ENCODE measurements around the gene SUSD3. TPM values are rescaled to one million over a fixed set of nuclear protein-coding genes. Genes with fewer than 3 reads are reported as not detected.

Gene SUSD3
- total and polyA plus RNA-seq, 2 of the 8 experiments (the other 6 are each of a cell fraction or from before 2014, with no cell fraction given): 5.5 to 35.4 TPM

DNA sequence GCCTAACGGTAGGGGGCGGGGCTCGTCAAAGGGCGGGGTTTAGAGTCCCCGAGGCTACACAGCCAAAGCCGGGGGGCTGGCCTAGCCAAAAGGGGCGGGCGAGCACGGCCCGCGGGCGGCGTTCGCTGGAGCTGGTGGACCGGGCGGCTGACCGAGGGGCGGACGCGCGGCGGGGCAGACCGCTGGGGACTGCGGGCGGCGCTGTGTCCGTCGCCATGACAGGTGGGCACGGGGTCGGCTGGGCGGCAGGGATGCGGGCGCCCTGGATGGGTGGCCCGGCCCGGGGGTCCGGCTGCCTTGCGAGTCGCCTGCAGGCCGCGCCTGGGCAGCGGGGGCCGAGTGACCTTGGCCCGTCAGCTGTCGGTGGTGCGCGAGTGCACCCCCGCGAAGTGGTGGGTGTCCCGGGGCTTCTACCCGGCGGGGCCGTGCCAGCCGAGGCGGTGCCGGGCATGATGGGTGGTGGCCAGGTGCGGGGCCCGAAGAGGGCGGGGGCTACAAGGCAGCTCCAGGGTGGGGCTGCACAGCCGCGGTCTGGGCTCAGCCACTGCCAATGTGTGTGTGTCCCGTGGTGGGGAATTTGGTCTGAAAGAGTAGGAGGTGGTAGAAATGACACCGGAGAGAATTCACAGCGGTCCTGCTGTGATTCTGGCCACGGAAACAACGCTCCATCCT lies 37.8 kb downstream of the SUSD3 start, which contains the start of gene CARD19:
TSS of gene CARD19 (plus strand) at position 87 of the 672 bp plus-strand sequence. CDS start at position 216, 129 bp downstream.
- no peak within 1 kb of the TSS for H3K56ac ChIP-seq (replicated peaks; ENCODE audit: insufficient read length, low read depth, low read length)
- no peaks in the 10 kb centered on the region for H3K36me3 ChIP-seq (ENCODE audit: control insufficient read depth in 2 of 4, insufficient read depth in 4 of 4, low read length in 3 of 4)
- no peaks in the 10 kb centered on the region; a peak in 1 of 7 replicates for H3K27me3 ChIP-seq (replicated peaks in 1 of 4; ENCODE audit: control insufficient read depth in 3 of 4, extremely low read depth in 1 of 4, insufficient read depth in 3 of 4, low read length in 3 of 4)
- peak within 1 kb of the TSS in 3 of 4 experiments; percentile 20 to 69 (median 39); a peak in 4 of 7 replicates for H3K9ac ChIP-seq (replicated peaks in 1 of 4; ENCODE audit: extremely low read depth in 1 of 4, low read depth in 3 of 4, low read length in 3 of 4)
- H2AK5ac ChIP-seq (ENCODE audit: low read depth, low read length): 0 out of 2 replicates have a peak within 1 kb of the TSS, but pooled peaks have one; percentile 2
- peaks cover 0 to 7% of the 10 kb centered on the region in 2 experiments; a peak in 1 of 4 replicates for H3K79me2 ChIP-seq (ENCODE audit: control insufficient read depth in 1 of 2, insufficient read depth in 2 of 2, low read length in 2 of 2)
- peak within 1 kb of the TSS; percentile 85 to 98 for H3K4me2 ChIP-seq (ENCODE audit: insufficient read depth in 1 of 2, low read depth in 2 of 2, low read length in 2 of 2)
- H3K27ac ChIP-seq (ENCODE audit: low read depth, low read length): peak within 1 kb of the TSS; percentile 73; the same call in 1 of the 2 replicates
- H2BK12ac ChIP-seq (ENCODE audit: low read depth, low read length): no peak within 1 kb of the TSS
- no peak within 1 kb of the TSS for H3K14ac ChIP-seq (ENCODE audit: insufficient read length)
- peak within 1 kb of the TSS; percentile 93 for H4K91ac ChIP-seq (replicated peaks; ENCODE audit: insufficient read length, low read length)
- 1% methylated on average over 16 of the region's 65 CpGs; no CpG with 5 or more reads in 1 of the 2 experiments for WGBS, 2 experiments (ENCODE audit: extremely low coverage in 1 of 2, insufficient coverage in 1 of 2, insufficient read length in 1 of 2, insufficient replicate concordance in 2 of 2, low coverage in 1 of 2, low lambda C conversion rate in 2 of 2, missing lambda C conversion rate in 1 of 2)
- H2BK120ac ChIP-seq (replicated peaks; ENCODE audit: low read depth, low read length): no peak within 1 kb of the TSS
- ChIA-PET POLR2A (ENCODE audit: partially characterized antibody) (interaction anchor here (0.6 to 1.5 kb wide), 2 partner anchors 8 to 38 kb away, joined by 3 to 4 read pairs; partner anchors contain the start of gene NINJ1), CTCF (ENCODE audit: partially characterized antibody) (interaction anchor here (0.8 to 1.6 kb wide), 3 partner anchors 13 to 81 kb away, joined by 3 to 4 read pairs (median 3); no protein-coding TSS in a partner anchor)
- peak within 1 kb of the TSS; percentile 68 to 98 (median 82) for H3K4me3 ChIP-seq (ENCODE audit: extremely low read depth in 1 of 4, insufficient read depth in 2 of 4, low read depth in 3 of 4, low read length in 4 of 4)
- H3K4ac ChIP-seq (replicated peaks; ENCODE audit: insufficient read length, low read depth, low read length): peak within 1 kb of the TSS; percentile 98
- peak within 1 kb of the TSS; percentile 88 for H2BK5ac ChIP-seq (ENCODE audit: low read depth, low read length)
- peaks cover 0 to 13% (median 7%) of the 10 kb centered on the region in 4 experiments; a peak in 4 of 7 replicates for H3K4me1 ChIP-seq (replicated peaks in 1 of 4; ENCODE audit: control insufficient read depth in 3 of 4, insufficient read depth in 4 of 4, low read length in 3 of 4)
- peaks cover 0 to 4% of the 10 kb centered on the region in 2 experiments for H4K20me1 ChIP-seq (replicated peaks in 1 of 2; ENCODE audit: control insufficient read depth in 1 of 2, insufficient read depth in 2 of 2, low read length in 2 of 2)
- H2AFZ ChIP-seq (ENCODE audit: low read length): peak within 1 kb of the TSS; percentile 84
- H3K23ac ChIP-seq (ENCODE audit: insufficient read length): no peak within 1 kb of the TSS
- peak within 1 kb of the TSS; percentile 68 for H4K5ac ChIP-seq (ENCODE audit: insufficient read length, low read depth, low read length)
- DNase-seq (ENCODE audit: low read depth in 1 of 2, low spot score in 2 of 2): peak in 1 of 2 experiments; percentile 100
- H3K9me3 ChIP-seq (ENCODE audit: insufficient read depth in 2 of 2, low read depth in 1 of 2, low read length in 1 of 2): no peaks in the 10 kb centered on the region
- no peak within 1 kb of the TSS for H2BK20ac ChIP-seq (ENCODE audit: low read length)
- H3K23me2 ChIP-seq (ENCODE audit: low read depth, low read length): peaks cover 12% of the 10 kb centered on the region
- H2BK15ac ChIP-seq (ENCODE audit: low read length): peak within 1 kb of the TSS; percentile 88; the same call in 1 of the 2 replicates
- peak within 1 kb of the TSS; percentile 96 for H4K8ac ChIP-seq (ENCODE audit: extremely low read depth, insufficient read depth, low read length)
- FAIRE-seq: no peak
- peak within 1 kb of the TSS; percentile 10 for H3K18ac ChIP-seq (ENCODE audit: extremely low read depth, low read length)
- no peaks in the 10 kb centered on the region for H3K79me1 ChIP-seq (ENCODE audit: low read depth, low read length)
- no peak for TF ChIP-seq CTCF (IDR thresholded peaks at IDR 0.05; ENCODE audit: control extremely low read depth in 1 of 3, insufficient read depth in 1 of 3, low read depth in 1 of 3, low read length in 3 of 3)
- no peak for TF ChIP-seq SP2 (IDR thresholded peaks at IDR 0.05; ENCODE audit: low read length)
- TF ChIP-seq KDM4A (IDR thresholded peaks at IDR 0.05; ENCODE audit: low read depth, low read length, severe bottlenecking): peak; percentile 96
- peak; percentile 59 for TF ChIP-seq MAX (IDR thresholded peaks at IDR 0.05)
- TF ChIP-seq TBP (IDR thresholded peaks at IDR 0.05; ENCODE audit: low read depth, low read length): peak; percentile 44; the same call in 1 of the 2 replicates
- TF ChIP-seq HDAC2 (IDR thresholded peaks at IDR 0.05; ENCODE audit: borderline replicate concordance in 1 of 2, low read depth in 2 of 2, low read length in 2 of 2): peak in 1 of 2 experiments; percentile 51; a peak in 1 of 4 replicates
- TF ChIP-seq PHF8 (conservative IDR thresholded peaks at IDR 0.05; ENCODE audit: low read depth, low read length): 0 out of 2 replicates have a peak, but pooled peaks have one; percentile 44
- TF ChIP-seq CBX5 (IDR thresholded peaks at IDR 0.05; ENCODE audit: low read depth, low read length): no peak

Measured in H1 (cell line).